ENCODE results near the gene MRPL16.

DNA sequence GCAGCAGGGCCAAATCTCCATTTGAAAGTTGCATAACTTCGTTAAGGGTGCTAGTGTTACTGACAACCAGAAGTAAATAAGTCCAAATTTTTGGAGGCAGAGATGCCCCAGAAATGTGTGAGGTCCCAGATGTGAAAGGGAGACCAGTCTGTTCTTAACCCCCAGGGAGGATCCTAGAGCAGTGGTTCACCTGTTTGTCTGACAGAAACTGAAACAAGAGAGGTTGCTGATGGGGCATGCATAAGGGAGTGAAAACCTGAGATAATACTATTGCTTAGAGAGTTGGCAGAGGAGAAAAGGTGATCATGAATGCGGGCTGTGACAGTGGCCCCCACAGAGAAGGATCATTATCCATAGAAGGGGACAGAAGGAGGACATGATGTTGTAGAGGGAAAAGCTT is 30.9 kb upstream of the MRPL16 start:
- TF ChIP-seq, protein P1, sequence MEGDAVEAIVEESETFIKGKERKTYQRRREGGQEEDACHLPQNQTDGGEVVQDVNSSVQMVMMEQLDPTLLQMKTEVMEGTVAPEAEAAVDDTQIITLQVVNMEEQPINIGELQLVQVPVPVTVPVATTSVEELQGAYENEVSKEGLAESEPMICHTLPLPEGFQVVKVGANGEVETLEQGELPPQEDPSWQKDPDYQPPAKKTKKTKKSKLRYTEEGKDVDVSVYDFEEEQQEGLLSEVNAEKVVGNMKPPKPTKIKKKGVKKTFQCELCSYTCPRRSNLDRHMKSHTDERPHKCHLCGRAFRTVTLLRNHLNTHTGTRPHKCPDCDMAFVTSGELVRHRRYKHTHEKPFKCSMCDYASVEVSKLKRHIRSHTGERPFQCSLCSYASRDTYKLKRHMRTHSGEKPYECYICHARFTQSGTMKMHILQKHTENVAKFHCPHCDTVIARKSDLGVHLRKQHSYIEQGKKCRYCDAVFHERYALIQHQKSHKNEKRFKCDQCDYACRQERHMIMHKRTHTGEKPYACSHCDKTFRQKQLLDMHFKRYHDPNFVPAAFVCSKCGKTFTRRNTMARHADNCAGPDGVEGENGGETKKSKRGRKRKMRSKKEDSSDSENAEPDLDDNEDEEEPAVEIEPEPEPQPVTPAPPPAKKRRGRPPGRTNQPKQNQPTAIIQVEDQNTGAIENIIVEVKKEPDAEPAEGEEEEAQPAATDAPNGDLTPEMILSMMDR (IDR thresholded peaks at IDR 0.05; ENCODE audit: low read depth, low read length, poor library complexity, severe bottlenecking): no peak
- TF ChIP-seq EZH2phosphoT487 (IDR thresholded peaks at IDR 0.05; ENCODE audit: borderline replicate concordance, low read length): no peak
